CD14-positive monocyte (primary cell): ENCODE results near the gene ADRB1. TPM values are rescaled to one million over a fixed set of nuclear protein-coding genes. Genes with fewer than 3 reads are reported as not detected.

ENCODE experiments used
- DNase-seq, 3 donors: peaks; one replicate each; pipeline ENCODE4 v3.0.0-alpha.2; 2011 to 2022
- H2AFZ ChIP-seq: 2 replicates; pipeline ENCODE4 v1.6.0; 2012; ENCODE audit warnings: mild to moderate bottlenecking, low read depth, low read length, inconsistent platforms; ENCODE audit not compliant: insufficient read depth, poor library complexity, severe bottlenecking
- H3K27ac ChIP-seq, 2 donors: 1 replicate in 1 of 2; 2 replicates in 1 of 2; pipeline ENCODE4 v1.5.1; 2012 to 2013; ENCODE audit warnings: low read length in 2 of 2, control low read depth in 1 of 2, inconsistent platforms in 1 of 2, low read depth in 1 of 2, mild to moderate bottlenecking in 1 of 2
- H3K27me3 ChIP-seq, 2 donors: one replicate each; pipeline versions ENCODE4 v1.6.0 to v1.6.1; 2011 to 2013; ENCODE audit warnings: low read length in 2 of 2; ENCODE audit not compliant: control insufficient read depth in 2 of 2, insufficient read depth in 2 of 2
- H3K36me3 ChIP-seq, 2 donors: replicated peaks in 1 of 2; 1 replicate in 1 of 2; 2 replicates in 1 of 2; pipeline versions ENCODE4 v1.5.1 to v1.6.1; 2012 to 2013; ENCODE audit warnings: low read length in 2 of 2, control low read depth in 1 of 2, inconsistent platforms in 1 of 2, mild to moderate bottlenecking in 1 of 2; ENCODE audit not compliant: insufficient read depth in 2 of 2, control insufficient read depth in 1 of 2
- H3K4me1 ChIP-seq, 2 donors: 1 replicate in 1 of 2; 2 replicates in 1 of 2; pipeline versions ENCODE4 v1.5.1 to v1.6.1; 2012 to 2013; ENCODE audit warnings: low read length in 2 of 2, control low read depth in 1 of 2, inconsistent platforms in 1 of 2, mild to moderate bottlenecking in 1 of 2, moderate library complexity in 1 of 2; ENCODE audit not compliant: insufficient read depth in 2 of 2, control insufficient read depth in 1 of 2
- H3K4me2 ChIP-seq: replicated peaks from 2 replicates; pipeline ENCODE3; 2012; ENCODE audit warnings: low read length, moderate library complexity, mild to moderate bottlenecking; ENCODE audit not compliant: poor library complexity, severe bottlenecking; ENCODE audit errors: extremely low read depth
- H3K4me3 ChIP-seq, 3 experiments: fragments of 200-600 bp in 1 of 3; sonication (generic) in 1 of 3; replicated peaks in 1 of 3; 1 replicate in 2 of 3; 2 replicates in 1 of 3; pipeline ENCODE4 v1.5.1; 2011 to 2013; ENCODE audit warnings: low read length in 3 of 3, mild to moderate bottlenecking in 3 of 3, control low read depth in 2 of 3, low read depth in 2 of 3, inconsistent platforms in 1 of 3, moderate library complexity in 1 of 3
- H3K79me2 ChIP-seq: 2 replicates; pipeline ENCODE4 v1.6.0; 2012; ENCODE audit warnings: mild to moderate bottlenecking, control low read depth, inconsistent platforms, low read length, moderate library complexity; ENCODE audit not compliant: insufficient read depth
- H3K9ac ChIP-seq: 2 replicates; pipeline ENCODE4 v1.6.0; 2017; ENCODE audit warnings: low read length, mild to moderate bottlenecking; ENCODE audit not compliant: insufficient read depth, poor library complexity, severe bottlenecking
- H3K9me3 ChIP-seq, 2 donors: replicated peaks in 1 of 2; 1 replicate in 1 of 2; 2 replicates in 1 of 2; pipeline versions ENCODE4 v1.5.1 to v1.6.1; 2012 to 2013; ENCODE audit warnings: low read length in 2 of 2, control low read depth in 1 of 2; ENCODE audit not compliant: control insufficient read depth in 1 of 2, insufficient read depth in 1 of 2
- H4K20me1 ChIP-seq: 2 replicates; pipeline ENCODE4 v1.6.0; 2012; ENCODE audit warnings: mild to moderate bottlenecking, low read length, control low read depth, moderate library complexity; ENCODE audit not compliant: insufficient read depth
- H3K27ac Mint-ChIP-seq, 7 donors: one replicate each; pipeline ENCODE4 v1.8.0; 2020; ENCODE audit warnings: mild to moderate bottlenecking in 7 of 7, mixed read lengths in 7 of 7, moderate library complexity in 6 of 7, inconsistent platforms in 2 of 7
- H3K27me3 Mint-ChIP-seq, 3 donors: one replicate each; pipeline ENCODE4 v1.8.0; 2021 to 2022; ENCODE audit warnings: low read depth in 3 of 3, mild to moderate bottlenecking in 3 of 3, mixed read lengths in 3 of 3, moderate library complexity in 3 of 3, inconsistent platforms in 1 of 3
- H3K36me3 Mint-ChIP-seq, 2 donors: one replicate each; pipeline ENCODE4 v1.8.0; 2020; ENCODE audit warnings: mixed read lengths in 2 of 2, inconsistent platforms in 1 of 2, mild to moderate bottlenecking in 1 of 2
- H3K4me1 Mint-ChIP-seq: one replicate; pipeline ENCODE4 v1.8.0; 2020; ENCODE audit warnings: mild to moderate bottlenecking, mixed read lengths
- H3K4me3 Mint-ChIP-seq, 2 donors: one replicate each; pipeline ENCODE4 v1.8.0; 2020; ENCODE audit warnings: mild to moderate bottlenecking in 2 of 2, mixed read lengths in 2 of 2, moderate library complexity in 1 of 2
- H3K9me3 Mint-ChIP-seq, 7 donors: one replicate each; pipeline ENCODE4 v1.8.0; 2020 to 2022; ENCODE audit warnings: mixed read lengths in 7 of 7, mild to moderate bottlenecking in 6 of 7, moderate library complexity in 6 of 7, inconsistent platforms in 2 of 7
- CTCF ChIP-seq: fragments of 200-600 bp; IDR thresholded peaks from one replicate; pipeline ENCODE4 v1.8.0; 2022; ENCODE audit warnings: antibody characterized with exemption, mild to moderate bottlenecking
- WGBS: methylation state at CpG from one replicate; pipeline ENCODE4 v1.1.5; 2013; ENCODE audit warnings: missing lambda C conversion rate; ENCODE audit not compliant: insufficient coverage; 5-methylcytosine and 5-hydroxymethylcytosine counted together
- intact Hi-C, 2 donors: fragments of 100-400 bp; cut with micrococcal nuclease; formaldehyde crosslinking; loops; one replicate each; pipeline versions ENCODE4 v1.15.0 to v1.15.1; 2023
- polyA plus RNA-seq, 3 donors: library from polyadenylated mRNA; depleted of rRNA in 1 of 3; unstranded in 2 of 3; stranded (reverse) in 1 of 3; fragments of 300-500 nt in 2 of 3; fragments of >200 nt in 1 of 3; fragmentation: Illumina TruSeq in 2 of 3; gene quantifications; 1 replicate in 2 of 3; 2 replicates in 1 of 3; pipeline ENCODE4 v1.2.3, GENCODE V29; 2012 to 2021

Gene ADRB1
- polyA plus RNA-seq, 3 donors, result 0.05 to 3.4 TPM; not detected in 1

DNA sequence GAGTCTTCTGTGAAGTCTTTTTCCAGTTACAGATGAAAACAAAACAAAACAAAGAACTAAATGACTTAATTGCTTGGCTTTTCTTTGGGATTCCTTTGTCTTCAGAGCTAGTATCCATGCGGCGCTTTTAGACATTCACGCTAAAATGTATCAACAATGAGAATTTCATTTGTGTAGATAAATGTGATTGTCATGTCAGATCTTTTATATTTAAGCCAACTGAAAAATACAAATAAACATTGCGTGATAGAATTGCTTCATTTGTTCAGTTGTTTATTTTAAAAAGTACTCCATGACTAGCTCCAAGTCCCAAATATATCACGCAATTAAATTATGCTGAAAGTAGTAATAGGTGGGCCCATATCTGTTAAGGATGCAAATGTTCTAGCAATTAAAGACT lies 7.9 kb upstream of the ADRB1 start:
- H3K9me3 ChIP-seq, result no peaks in the 10 kb centered on the region
- Mint-ChIP-seq H3K36me3 (no peaks in the 10 kb centered on the region), H3K4me3 (no peak overlapping the region), H3K27ac (peak overlapping the region in 1 of 7 donors; percentile 90), H3K27me3 (peaks cover 4 to 11% (median 9%) of the 10 kb centered on the region in 3 donors), H3K4me1 (peaks cover 26% of the 10 kb centered on the region), H3K9me3 (peaks cover 0 to 2% (median 0%) of the 10 kb centered on the region in 7 donors)
- H3K27me3 ChIP-seq, result peaks cover 2 to 5% of the 10 kb centered on the region in 2 donors
- no peak overlapping the region for H3K4me3 ChIP-seq
- DNase-seq, result no peak
- H3K27ac ChIP-seq, result no peak overlapping the region
- H4K20me1 ChIP-seq, result no peaks in the 10 kb centered on the region
- no peak overlapping the region for H3K9ac ChIP-seq
- no CpG with 5 or more reads among the region's 5 CpGs for WGBS
- no peak overlapping the region for H3K4me2 ChIP-seq
- H3K36me3 ChIP-seq, result no peaks in the 10 kb centered on the region
- TF ChIP-seq CTCF, result no peak
- H2AFZ ChIP-seq, result no peak overlapping the region
- no peaks in the 10 kb centered on the region for H3K79me2 ChIP-seq
- intact Hi-C loops, result no loop called here
- H3K4me1 ChIP-seq, result peaks cover 7 to 21% of the 10 kb centered on the region in 2 donors

- H2AFZ ChIP-seq, result no peak overlapping the region
- peaks cover 21% of the 10 kb centered on the region for H3K4me1 Mint-ChIP-seq
- H3K27me3 Mint-ChIP-seq, result peaks cover 12 to 23% (median 18%) of the 10 kb centered on the region in 3 donors
- intact Hi-C loops, result no loop called here
- no peaks in the 10 kb centered on the region for H3K36me3 ChIP-seq
- no peaks in the 10 kb centered on the region for H3K79me2 ChIP-seq
- peaks cover 0 to 2% of the 10 kb centered on the region in 2 donors for H3K36me3 Mint-ChIP-seq
- peaks cover 9 to 25% of the 10 kb centered on the region in 2 donors for H3K4me1 ChIP-seq
- H3K27me3 ChIP-seq, result peaks cover 9 to 21% of the 10 kb centered on the region in 2 donors
- no peak overlapping the region for H3K9ac ChIP-seq
- H3K4me3 ChIP-seq, result no peak overlapping the region
- peak overlapping the region in 1 of 2 donors; percentile 9 for H3K4me3 Mint-ChIP-seq
- no peak overlapping the region for H3K27ac ChIP-seq
- no peaks in the 10 kb centered on the region for H3K9me3 ChIP-seq
- H3K27ac Mint-ChIP-seq, result no peak overlapping the region
- H4K20me1 ChIP-seq, result no peaks in the 10 kb centered on the region
- WGBS, result 67% methylated on average over 1 of the region's 3 CpGs
- no peak overlapping the region for H3K4me2 ChIP-seq
- DNase-seq, result no peak
- no peak for TF ChIP-seq CTCF
- H3K9me3 Mint-ChIP-seq, result peaks cover 0 to 2% (median 0%) of the 10 kb centered on the region in 7 donors
Observed at GRCh38 chr10:114038819-114039218, 4.8 kb upstream of the ADRB1 start.
